SIG-M5 (cell line): Measurements from ENCODE around the gene PLA2G10.
"Not testable (repeated sequence)": the region's sequence is repeated elsewhere in the genome, so short reads cannot be mapped to it uniquely, and the experiment has no call there.

Source experiments
- DNase-seq: peaks from one replicate; lab custom pipeline; 2025; lab: John Stamatoyannopoulos, UW

The PLA2G10 gene

GRCh38 chr16:14667347-14668266 lies 26.5 kb downstream of the PLA2G10 start:
- no peak for DNase-seq

GRCh38 chr16:14658063-14658462 lies 36.0 kb downstream of the PLA2G10 start:
- DNase-seq: no peak

GRCh38 chr16:14652726-14653125 lies 41.4 kb downstream of the PLA2G10 start:
- no peak for DNase-seq

GRCh38 chr16:14650629-14651028 lies 43.5 kb downstream of the PLA2G10 start:
- no peak for DNase-seq

GRCh38 chr16:14649816-14650215 lies 44.3 kb downstream of the PLA2G10 start:
- no peak for DNase-seq

GRCh38 chr16:14641926-14642325 lies 52.2 kb downstream of the PLA2G10 start:
- DNase-seq: no peak

GRCh38 chr16:14641206-14641605 lies 52.9 kb downstream of the PLA2G10 start:
- no peak for DNase-seq

GRCh38 chr16:14640538-14640937 lies 53.6 kb downstream of the PLA2G10 start:
- DNase-seq: no peak

- not testable (repeated sequence) for DNase-seq
Measured at GRCh38 chr16:14636951-14637240, 57.2 kb downstream of the PLA2G10 start.

- not testable (repeated sequence) for DNase-seq
Measured at GRCh38 chr16:14636179-14636950, 57.7 kb downstream of the PLA2G10 start.

GRCh38 chr16:14635395-14636165 lies 58.5 kb downstream of the PLA2G10 start:
- no peak for DNase-seq

- DNase-seq: no peak
Measured at GRCh38 chr16:14634389-14634725, 59.8 kb downstream of the PLA2G10 start.

GRCh38 chr16:14632693-14633569 lies 61.2 kb downstream of the PLA2G10 start, which contains the start of gene BFAR:
BFAR (plus strand) TSS chr16:14632951; CDS start chr16:14644347, 11,396 bp downstream.
- DNase-seq: peak; percentile 80

GRCh38 chr16:14630620-14631330 lies 63.3 kb downstream of the PLA2G10 start:
- DNase-seq: not testable (repeated sequence)

GRCh38 chr16:14629919-14630619 lies 64.0 kb downstream of the PLA2G10 start, which contains the start of gene PARN:
PARN (minus strand) TSS chr16:14630260; CDS start chr16:14630125, 135 bp downstream.
- DNase-seq: peak; percentile 83

- DNase-seq: no peak
Measured at GRCh38 chr16:14629612-14629918, 64.5 kb downstream of the PLA2G10 start.

GRCh38 chr16:14628806-14629611 lies 65.1 kb downstream of the PLA2G10 start:
- no peak for DNase-seq

GRCh38 chr16:14627078-14627477 lies 67.0 kb downstream of the PLA2G10 start:
- no peak for DNase-seq
